Skeletal muscle tissue (tissue), 4 donors: ENCODE results near the gene RDH12. TPM values are rescaled to one million over a fixed set of nuclear protein-coding genes. Genes with fewer than 3 reads are reported as not detected.

Source experiments
- H3K27ac ChIP-seq: one replicate; pipeline ENCODE4 v1.7.0; 2013; ENCODE audit warnings: mild to moderate bottlenecking, low read depth, low read length, inconsistent platforms
- H3K27me3 ChIP-seq, 3 donors: one replicate each; pipeline ENCODE4 v1.7.0; 2013; ENCODE audit warnings: low read length in 3 of 3; ENCODE audit not compliant: control insufficient read depth in 3 of 3, insufficient read depth in 3 of 3
- H3K36me3 ChIP-seq, 3 donors: one replicate each; pipeline ENCODE4 v1.7.0; 2013; ENCODE audit warnings: low read length in 3 of 3; ENCODE audit not compliant: control insufficient read depth in 3 of 3, insufficient read depth in 3 of 3
- H3K4me1 ChIP-seq, 3 donors: one replicate each; pipeline ENCODE4 v1.7.0; 2013; ENCODE audit warnings: low read length in 3 of 3, mild to moderate bottlenecking in 3 of 3; ENCODE audit not compliant: control insufficient read depth in 3 of 3, insufficient read depth in 3 of 3
- H3K4me3 ChIP-seq, 3 donors: one replicate each; pipeline ENCODE4 v1.7.0; 2013; ENCODE audit warnings: low read length in 3 of 3
- H3K9ac ChIP-seq, 3 donors: one replicate each; pipeline ENCODE4 v1.7.0; 2013; ENCODE audit warnings: low read length in 3 of 3, mild to moderate bottlenecking in 3 of 3, moderate library complexity in 2 of 3, low read depth in 1 of 3
- H3K9me3 ChIP-seq, 3 donors: one replicate each; pipeline ENCODE4 v1.7.0; 2013; ENCODE audit warnings: low read length in 3 of 3; ENCODE audit not compliant: control insufficient read depth in 3 of 3
- total RNA-seq: library from RNA; depleted of rRNA; stranded (reverse); fragments of >200 nt; gene quantifications from one replicate; pipeline ENCODE4 v1.2.3, GENCODE V29; 2014
- donor health status: Osteomylitis.

The RDH12 gene
- total RNA-seq, 1 donor from 2014 or later: 0.52 TPM

DNA sequence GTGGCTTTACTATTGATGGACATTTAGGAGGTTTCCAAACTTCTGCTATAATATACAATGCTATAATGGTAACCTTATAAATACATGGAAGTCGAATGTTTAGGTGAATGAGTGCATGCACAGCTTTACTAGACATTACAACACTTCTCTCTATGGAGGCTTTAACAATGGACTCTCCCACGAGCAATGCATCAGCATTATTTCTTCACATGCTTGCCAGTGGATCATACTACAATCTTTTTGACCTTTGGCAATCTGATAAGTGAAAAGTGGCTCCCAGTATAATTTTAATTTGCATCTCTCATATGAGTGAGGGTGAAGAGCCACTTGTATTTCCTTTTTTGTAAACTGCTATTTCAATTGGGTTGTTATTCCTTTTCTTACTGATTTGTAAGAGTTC is 18.2 kb downstream of the RDH12 start:
- Histone ChIP-seq H3K9me3 (no peaks in the 10 kb centered on the region), H3K4me3 (no peak overlapping the region), H3K9ac (no peak overlapping the region), H3K27ac (no peak overlapping the region), H3K4me1 (peaks cover 11 to 15% (median 13%) of the 10 kb centered on the region in 3 donors), H3K27me3 (peaks cover 0 to 2% (median 0%) of the 10 kb centered on the region in 3 donors), H3K36me3 (no peaks in the 10 kb centered on the region)

DNA sequence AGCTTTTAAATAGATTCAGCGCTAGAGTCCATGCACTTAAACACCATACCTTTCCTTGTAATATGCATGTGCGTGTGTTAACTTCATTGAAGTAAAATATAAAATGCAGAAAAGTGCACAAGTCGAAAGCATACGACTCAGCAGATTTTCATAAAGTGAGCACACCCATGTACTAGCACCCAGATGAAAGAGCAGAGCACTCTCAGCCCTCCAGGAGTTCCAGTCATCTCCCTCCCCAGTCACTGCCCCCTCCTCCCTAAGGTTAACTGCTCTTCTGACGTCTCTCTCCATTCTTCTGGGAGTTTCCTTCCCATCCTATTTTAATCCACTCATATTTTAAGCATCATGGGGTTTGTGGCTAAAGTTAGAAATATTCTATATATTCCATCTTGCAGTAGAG is 20.2 kb downstream of the RDH12 start:
- peaks cover 0 to 2% (median 0%) of the 10 kb centered on the region in 3 donors for H3K27me3 ChIP-seq
- no peaks in the 10 kb centered on the region for H3K9me3 ChIP-seq
- no peak overlapping the region for H3K4me3 ChIP-seq
- peaks cover 11 to 15% (median 13%) of the 10 kb centered on the region in 3 donors for H3K4me1 ChIP-seq
- H3K36me3 ChIP-seq: no peaks in the 10 kb centered on the region
- no peak overlapping the region for H3K27ac ChIP-seq
- no peak overlapping the region for H3K9ac ChIP-seq

DNA sequence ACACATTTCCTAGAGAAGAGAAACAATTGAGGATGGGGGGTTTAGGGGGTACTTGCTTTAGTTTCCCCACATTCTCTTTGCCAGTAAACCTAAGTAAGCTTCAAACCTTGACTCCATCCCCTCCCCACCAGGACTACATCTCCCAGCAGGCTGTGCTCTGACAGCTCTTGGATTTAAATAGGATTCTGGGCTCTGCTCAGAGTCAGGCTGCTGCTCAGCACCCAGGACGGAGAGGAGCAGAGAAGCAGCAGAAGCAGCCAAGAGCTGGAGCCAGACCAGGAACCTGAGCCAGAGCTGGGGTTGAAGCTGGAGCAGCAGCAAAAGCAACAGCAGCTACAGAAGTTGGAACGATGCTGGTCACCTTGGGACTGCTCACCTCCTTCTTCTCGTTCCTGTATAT is 20.6 kb downstream of the RDH12 start:
- Histone ChIP-seq H3K27ac (no peak overlapping the region), H3K4me3 (peak overlapping the region in 1 of 3 donors; percentile 5), H3K27me3 (peaks cover 0 to 2% (median 0%) of the 10 kb centered on the region in 3 donors), H3K9ac (no peak overlapping the region), H3K4me1 (peaks cover 11 to 13% (median 13%) of the 10 kb centered on the region in 3 donors), H3K36me3 (no peaks in the 10 kb centered on the region), H3K9me3 (no peaks in the 10 kb centered on the region)

DNA sequence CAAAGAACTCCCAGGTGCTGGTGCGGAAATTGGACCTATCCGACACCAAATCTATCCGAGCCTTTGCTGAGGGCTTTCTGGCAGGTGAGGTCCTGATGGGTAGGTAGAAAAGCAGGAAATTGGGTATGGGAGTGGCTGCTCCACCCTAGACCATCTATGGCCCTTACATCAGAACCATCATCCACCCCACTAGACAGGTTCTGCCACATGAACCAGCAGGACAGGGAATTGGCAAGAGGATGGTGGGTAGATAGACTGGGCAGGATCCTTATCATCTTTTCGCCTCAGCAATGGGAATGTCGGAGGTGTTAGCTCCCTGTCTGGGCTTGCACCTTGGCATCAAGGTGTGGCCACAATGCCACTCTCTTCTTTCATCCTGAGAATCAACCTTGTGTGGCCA is 23.5 kb downstream of the RDH12 start:
- H3K9me3 ChIP-seq: no peaks in the 10 kb centered on the region
- H3K9ac ChIP-seq: no peak overlapping the region
- no peaks in the 10 kb centered on the region for H3K36me3 ChIP-seq
- H3K27me3 ChIP-seq: peaks cover 0 to 2% (median 0%) of the 10 kb centered on the region in 3 donors
- peaks cover 9 to 11% (median 9%) of the 10 kb centered on the region in 3 donors for H3K4me1 ChIP-seq
- H3K4me3 ChIP-seq: no peak overlapping the region
- H3K27ac ChIP-seq: no peak overlapping the region

DNA sequence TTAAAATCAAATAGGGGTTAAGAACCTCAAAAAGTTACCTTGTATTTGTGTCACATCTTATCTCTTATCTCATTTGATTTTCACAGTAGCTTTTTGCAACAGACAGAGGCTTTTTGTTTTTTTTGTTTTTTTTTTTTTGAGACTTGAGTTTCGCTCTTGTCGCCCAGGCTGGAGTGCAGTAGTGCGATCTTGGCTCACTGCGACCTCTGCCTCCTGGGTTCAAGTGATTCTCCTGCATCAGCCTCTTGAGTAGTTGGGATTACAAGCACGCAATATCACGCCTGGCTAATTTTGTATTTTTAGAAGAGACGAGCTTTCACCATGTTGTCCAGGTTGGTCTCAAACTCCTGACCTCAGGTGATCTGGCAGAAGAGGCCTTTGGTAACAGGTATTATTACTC is 25.7 kb downstream of the RDH12 start:
- Histone ChIP-seq H3K36me3 (no peaks in the 10 kb centered on the region), H3K9me3 (no peaks in the 10 kb centered on the region), H3K4me3 (no peak overlapping the region), H3K27ac (no peak overlapping the region), H3K4me1 (peaks cover 3 to 5% (median 4%) of the 10 kb centered on the region in 3 donors), H3K9ac (no peak overlapping the region), H3K27me3 (peaks cover 0 to 2% (median 0%) of the 10 kb centered on the region in 3 donors)

DNA sequence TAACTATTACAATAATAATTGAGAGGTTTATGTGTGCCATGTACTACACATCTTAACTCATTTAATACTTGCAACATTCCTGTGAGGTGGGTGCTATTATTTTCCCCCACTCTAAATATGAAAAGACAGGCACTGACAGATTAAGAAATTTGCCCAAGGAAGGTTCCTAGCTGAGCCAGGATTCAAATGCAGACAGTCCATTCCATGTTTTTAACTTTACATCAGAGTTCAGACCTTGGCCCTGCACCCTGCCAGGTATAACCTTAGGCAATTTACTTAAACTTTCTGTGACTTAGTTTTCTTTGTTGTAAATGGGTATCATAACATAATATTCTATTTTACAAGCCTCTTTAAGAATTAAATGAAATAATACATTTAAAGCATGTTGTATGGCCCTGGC is 26.6 kb downstream of the RDH12 start:
- no peak overlapping the region for H3K27ac ChIP-seq
- H3K9me3 ChIP-seq: no peaks in the 10 kb centered on the region
- H3K4me1 ChIP-seq: peaks cover 0 to 2% (median 0%) of the 10 kb centered on the region in 3 donors
- no peak overlapping the region for H3K9ac ChIP-seq
- H3K4me3 ChIP-seq: no peak overlapping the region
- H3K36me3 ChIP-seq: no peaks in the 10 kb centered on the region
- peaks cover 0 to 2% (median 0%) of the 10 kb centered on the region in 3 donors for H3K27me3 ChIP-seq

DNA sequence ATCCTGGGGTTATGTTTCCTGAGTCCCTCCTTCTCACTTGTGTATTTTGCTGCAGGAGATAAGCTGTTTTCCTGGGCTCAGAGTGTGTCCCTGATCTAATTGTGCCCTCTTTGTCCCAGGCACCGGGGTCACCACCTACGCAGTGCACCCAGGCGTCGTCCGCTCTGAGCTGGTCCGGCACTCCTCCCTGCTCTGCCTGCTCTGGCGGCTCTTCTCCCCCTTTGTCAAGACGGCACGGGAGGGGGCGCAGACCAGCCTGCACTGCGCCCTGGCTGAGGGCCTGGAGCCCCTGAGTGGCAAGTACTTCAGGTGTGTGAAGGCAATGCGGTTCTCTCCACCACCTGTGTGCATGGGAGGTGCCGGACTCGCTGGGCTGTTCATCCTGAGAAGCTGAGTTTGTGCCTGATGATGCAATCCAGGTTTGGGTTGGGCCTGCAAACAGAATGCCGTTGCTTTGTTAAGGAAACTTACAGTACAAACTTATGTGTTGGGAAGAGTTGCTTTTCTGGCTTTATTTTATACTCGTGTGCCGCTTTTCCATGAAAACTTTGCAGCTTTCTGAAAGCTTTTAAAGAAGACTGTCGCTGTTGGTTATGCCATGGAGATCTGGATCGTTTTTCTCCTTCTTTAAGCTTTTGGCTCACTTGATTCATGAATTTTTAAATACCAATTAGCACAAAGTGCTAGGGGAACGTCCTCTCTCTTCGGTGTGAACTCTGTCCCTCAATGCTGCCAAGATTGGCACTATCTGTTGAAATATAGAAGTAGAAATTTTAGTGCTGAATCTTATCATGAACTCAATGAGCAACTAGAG is 27.6 kb downstream of the RDH12 start:
- H3K4me1 ChIP-seq: peaks cover 8 to 9% (median 8%) of the 10 kb centered on the region in 3 donors
- H3K4me3 ChIP-seq: no peak overlapping the region
- H3K9ac ChIP-seq: peak overlapping the region in 1 of 3 donors; percentile 43
- H3K27me3 ChIP-seq: peaks cover 0 to 2% (median 0%) of the 10 kb centered on the region in 3 donors
- no peaks in the 10 kb centered on the region for H3K36me3 ChIP-seq
- H3K9me3 ChIP-seq: no peaks in the 10 kb centered on the region
- no peak overlapping the region for H3K27ac ChIP-seq

DNA sequence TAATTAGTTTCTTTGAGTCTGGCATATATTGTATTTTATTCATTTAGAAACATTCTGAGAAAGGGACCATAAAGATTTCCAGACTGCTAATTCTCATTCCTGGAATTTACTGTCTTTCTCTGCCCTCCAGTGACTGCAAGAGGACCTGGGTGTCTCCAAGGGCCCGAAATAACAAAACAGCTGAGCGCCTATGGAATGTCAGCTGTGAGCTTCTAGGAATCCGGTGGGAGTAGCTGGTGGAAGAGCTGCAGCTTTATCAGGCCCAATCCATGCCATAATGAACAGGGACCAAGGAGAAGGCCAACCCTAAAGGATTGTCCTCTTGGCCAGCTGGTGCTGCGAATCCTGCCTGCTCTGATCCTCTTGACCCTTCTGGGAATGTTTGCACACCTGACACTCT is 31.9 kb downstream of the RDH12 start:
- Histone ChIP-seq H3K9me3 (no peaks in the 10 kb centered on the region), H3K9ac (no peak overlapping the region), H3K4me3 (peak overlapping the region in 1 of 3 donors; percentile 37), H3K27me3 (no peaks in the 10 kb centered on the region), H3K36me3 (no peaks in the 10 kb centered on the region), H3K4me1 (peaks cover 21 to 24% (median 22%) of the 10 kb centered on the region in 3 donors), H3K27ac (peak overlapping the region; percentile 36)

DNA sequence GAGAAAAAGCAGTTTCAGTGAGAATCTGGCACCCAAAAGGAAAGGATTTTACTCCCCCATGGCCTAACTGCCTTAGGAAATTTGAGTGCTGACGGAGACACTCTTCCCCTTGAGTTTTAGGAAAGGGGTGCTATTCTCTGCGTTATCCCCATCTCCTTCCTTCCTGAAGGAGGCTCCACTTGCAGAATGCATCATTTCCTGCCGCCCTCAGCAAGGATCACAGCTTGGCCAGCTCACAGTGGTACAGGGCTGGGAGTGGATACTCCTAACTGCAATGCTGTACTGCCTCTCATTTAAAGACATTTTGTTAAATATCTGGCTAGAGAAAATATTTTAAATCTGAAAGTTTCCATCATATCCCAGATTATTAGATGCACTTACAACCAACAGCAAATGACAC is 33.0 kb downstream of the RDH12 start:
- no peak overlapping the region for H3K9ac ChIP-seq
- no peaks in the 10 kb centered on the region for H3K9me3 ChIP-seq
- H3K4me3 ChIP-seq: no peak overlapping the region
- H3K27me3 ChIP-seq: no peaks in the 10 kb centered on the region
- no peak overlapping the region for H3K27ac ChIP-seq
- peaks cover 21 to 27% (median 22%) of the 10 kb centered on the region in 3 donors for H3K4me1 ChIP-seq
- no peaks in the 10 kb centered on the region for H3K36me3 ChIP-seq

DNA sequence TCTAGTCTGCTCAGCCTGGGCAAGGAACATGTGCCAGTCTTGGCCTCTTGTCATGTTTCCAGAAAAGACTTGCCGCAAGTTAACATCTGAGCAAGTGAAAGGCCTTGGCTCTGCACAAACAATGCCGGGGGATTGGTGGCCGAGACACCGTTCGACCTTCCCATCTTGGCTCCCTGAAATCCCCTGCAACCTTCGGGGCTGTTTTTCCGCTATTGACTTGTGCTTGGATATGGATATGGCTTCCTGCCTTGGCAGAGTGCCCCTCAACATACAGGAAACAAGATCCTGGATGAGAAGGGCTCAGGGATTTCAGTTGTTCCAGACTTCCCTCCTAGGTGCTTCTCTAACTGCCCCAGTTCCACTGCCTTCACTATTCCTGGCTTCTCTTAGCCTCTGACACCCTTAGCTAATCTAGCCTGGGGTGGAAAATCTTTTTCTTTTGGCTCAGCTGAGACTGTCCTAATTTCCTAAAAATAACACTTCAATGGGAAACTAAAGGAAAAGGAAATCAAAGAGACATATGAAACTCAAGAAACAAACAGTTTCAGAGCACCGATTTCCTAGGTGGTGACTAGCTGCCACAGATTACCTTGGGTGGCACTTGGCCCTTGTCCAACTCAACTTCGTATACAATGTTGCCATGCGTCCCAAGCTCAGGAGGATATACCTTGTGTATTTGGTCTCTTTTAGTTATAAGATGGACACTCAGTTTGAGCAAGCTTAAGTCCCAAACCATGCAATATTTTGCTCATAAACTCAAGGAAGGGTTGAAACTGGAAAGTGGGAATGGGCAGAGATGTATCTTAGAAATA is 33.9 kb downstream of the RDH12 start:
- H3K9me3 ChIP-seq: no peaks in the 10 kb centered on the region
- H3K27ac ChIP-seq: peak overlapping the region; percentile 41
- no peaks in the 10 kb centered on the region for H3K36me3 ChIP-seq
- peaks cover 21 to 27% (median 22%) of the 10 kb centered on the region in 3 donors for H3K4me1 ChIP-seq
- H3K9ac ChIP-seq: no peak overlapping the region
- H3K27me3 ChIP-seq: no peaks in the 10 kb centered on the region
- peak overlapping the region in 2 of 3 donors; percentile 2 to 35 for H3K4me3 ChIP-seq
